Forelimb muscle (tissue), 1 donor: ENCODE data around the gene AVPI1. TPM values are rescaled to one million over a fixed set of nuclear protein-coding genes. Genes with fewer than 3 reads are reported as not detected.

ENCODE experiments used
- DNase-seq: peaks from one replicate; pipeline ENCODE4 v3.0.0-alpha.2; 2013; ENCODE audit warnings: low read depth
- polyA plus RNA-seq: library from polyadenylated mRNA; unstranded; fragments of 120-200 nt; gene quantifications from one replicate; pipeline ENCODE4 v1.2.1, GENCODE V29; 2013; ENCODE audit not compliant: insufficient read length

Gene AVPI1, protein sequence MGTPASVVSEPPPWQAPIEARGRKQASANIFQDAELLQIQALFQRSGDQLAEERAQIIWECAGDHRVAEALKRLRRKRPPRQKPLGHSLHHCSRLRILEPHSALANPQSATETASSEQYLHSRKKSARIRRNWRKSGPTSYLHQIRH
- 6.0 TPM for polyA plus RNA-seq

DNA sequence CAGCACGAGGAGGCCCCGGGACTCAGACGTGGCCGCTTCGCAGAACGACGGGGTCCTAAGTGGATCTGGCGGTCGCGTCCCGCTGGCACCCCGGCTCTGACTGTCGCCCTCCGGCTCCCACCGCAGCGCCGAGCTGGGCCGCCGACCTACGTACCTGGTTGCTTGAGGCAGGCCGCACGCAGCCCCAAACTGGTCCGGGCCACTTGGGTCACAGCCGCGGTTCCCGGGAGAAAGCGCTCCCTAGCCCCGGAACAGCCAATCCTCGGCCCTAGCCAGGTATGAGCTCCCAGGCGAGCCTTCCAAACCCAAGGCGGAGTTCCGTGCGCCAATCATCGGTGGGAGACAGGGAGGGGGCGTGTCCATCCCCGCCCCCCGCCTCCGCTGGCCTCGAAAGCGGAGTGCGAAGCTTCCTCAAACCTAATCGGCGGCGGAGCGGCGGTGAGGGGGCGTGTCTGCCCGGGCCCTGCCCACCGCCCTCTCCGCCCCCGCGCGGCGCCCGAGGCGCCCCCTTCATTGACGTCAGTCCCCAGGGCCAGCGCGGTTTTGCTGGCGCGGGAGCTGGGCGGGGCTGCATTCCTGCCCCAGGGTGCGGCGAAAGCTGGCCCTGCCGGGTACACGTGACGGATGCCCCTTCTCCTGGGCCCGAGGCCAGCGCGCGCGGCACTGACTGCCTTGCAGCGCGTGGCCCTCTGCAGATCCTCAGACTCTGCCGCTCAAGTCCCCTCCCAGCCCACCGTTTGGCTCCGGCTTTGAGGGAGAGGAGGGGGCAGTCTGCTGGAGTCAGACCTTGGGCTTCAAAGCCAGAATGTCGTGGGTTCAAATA is at the start of gene AVPI1:
TSS of gene AVPI1 (minus strand) at position 280 of the 823 bp plus-strand sequence. CDS start 7,336 bp downstream, outside the sequence.
- DNase-seq, result peak; percentile 68

DNA sequence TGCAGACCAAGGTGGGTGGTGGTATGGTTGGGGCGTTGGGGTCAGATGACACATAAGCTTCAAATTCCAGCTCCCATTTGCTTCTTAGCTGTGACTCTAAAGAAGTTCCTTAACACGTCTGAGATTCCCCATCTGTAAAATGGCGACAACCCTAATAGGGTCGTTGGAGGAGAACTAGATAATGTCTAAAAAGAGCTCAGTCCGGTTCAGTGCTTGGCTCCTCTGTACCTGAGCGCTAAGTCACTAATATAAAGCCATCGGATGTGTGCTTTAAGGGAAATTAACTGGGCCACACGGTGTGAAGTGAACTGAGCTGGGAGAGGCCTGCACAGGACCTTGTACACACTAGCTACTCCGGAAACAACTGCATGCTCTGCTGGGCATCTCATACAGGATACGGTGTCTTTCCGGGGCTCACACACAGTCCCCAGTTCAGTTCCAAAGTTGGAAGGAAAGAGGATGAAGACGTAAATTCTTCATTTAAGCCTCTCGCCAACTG is 49.4 kb upstream of the AVPI1 start:
- DNase-seq, result no peak

DNA sequence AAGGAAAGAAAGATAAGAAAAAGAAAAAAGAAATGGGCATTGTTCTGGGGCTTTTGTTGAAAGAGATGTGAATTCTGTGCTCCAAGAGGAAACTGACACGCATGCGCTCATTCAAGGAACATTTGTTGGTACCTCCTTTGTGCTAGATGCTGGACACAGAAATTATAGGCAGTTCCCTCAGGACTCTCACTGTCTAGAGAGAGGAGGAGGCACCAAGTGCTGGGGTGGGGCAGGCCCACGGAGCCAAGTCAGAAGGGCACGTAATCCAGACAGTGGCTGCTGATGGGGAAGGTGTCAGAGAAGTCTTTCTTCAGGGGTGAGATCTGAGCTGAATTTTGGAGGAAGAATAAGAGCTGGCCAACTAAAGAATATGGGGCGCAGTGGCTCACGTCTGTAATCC is 47.0 kb upstream of the AVPI1 start:
- DNase-seq, result no peak

DNA sequence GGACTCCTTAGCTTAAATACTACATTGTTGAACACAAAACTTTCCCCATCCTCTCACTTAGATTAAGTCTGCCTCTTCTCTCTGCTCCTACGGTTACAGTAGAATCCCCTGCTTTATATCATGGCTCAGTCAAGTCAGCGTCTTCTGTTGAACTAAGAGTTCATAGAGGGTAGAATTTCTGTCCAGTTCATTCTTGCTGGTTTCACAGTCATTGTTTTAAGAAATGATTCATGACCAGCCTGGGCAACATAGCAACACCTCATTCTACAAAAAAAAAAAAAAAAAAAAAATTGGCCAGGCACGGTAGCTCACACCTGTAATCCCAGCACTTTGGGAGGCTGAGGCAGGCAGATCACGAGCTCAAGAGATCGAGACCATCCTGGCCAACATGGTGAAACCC is 46.2 kb upstream of the AVPI1 start:
- no peak for DNase-seq

DNA sequence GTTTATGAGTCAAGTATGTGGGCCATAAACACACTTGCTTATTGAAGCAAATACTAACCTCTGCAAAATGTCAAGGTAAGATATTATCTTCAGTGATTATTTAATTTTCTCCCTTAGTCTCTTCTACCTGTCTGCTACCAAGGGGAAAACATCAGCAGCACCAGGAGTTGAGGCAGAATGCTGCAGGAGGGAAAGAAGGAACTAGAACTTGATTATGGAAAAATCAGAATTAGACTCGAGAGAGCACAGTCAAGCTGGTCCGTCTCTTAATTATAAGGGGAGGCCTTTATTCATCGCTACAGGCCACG is 45.0 kb upstream of the AVPI1 start:
- no peak for DNase-seq

DNA sequence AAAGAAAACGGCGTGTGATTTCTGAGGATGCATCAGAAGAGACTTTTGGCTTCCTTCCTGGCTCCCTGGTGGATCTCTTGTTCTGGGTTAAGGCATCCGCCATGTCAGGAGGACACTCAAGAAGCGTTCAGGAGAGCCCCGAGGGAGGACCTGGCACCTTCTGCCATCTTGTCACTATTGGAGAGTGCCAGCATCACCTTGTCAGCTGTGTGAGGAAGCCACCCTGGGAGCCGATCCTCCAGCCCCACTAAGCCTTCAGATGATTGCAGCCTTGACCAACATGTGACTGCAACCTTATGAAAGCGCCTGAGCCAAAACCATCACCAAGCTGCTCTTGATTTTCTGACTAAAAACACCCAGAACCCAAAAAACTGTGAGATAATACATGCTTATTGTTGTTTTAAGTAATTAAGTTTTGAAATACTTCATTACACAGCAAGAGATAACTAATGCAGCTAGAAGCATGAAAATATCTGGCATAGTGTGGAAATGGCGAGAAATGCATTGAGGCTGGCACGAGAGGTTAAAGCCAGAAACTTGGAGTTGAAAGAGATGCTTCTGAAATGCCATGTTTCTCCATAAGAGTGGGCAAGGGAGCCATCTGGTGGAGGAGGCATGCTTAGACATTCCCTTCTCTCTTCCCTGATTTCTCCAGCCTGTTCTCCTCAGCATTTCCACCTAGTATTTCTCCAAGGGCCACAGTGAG is 44.5 kb upstream of the AVPI1 start:
- no peak for DNase-seq

DNA sequence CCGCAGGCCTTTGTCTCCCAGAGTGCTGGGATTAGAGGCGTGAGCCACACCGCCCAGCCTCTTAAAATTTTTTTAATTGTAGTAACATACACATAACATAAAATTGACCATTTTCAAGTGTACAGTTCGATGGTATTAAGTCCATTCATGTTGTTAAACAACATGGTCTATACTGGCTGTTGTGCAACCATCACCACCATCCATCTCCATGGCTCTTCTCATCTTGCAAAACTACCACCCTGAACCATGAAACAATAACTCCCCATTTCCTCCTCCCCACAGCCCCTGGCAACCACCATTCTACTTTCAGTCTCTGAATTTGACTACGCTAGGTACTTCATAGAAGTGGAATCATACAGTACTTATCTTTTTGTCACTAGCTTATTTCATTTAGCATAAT is 42.0 kb upstream of the AVPI1 start:
- no peak for DNase-seq

DNA sequence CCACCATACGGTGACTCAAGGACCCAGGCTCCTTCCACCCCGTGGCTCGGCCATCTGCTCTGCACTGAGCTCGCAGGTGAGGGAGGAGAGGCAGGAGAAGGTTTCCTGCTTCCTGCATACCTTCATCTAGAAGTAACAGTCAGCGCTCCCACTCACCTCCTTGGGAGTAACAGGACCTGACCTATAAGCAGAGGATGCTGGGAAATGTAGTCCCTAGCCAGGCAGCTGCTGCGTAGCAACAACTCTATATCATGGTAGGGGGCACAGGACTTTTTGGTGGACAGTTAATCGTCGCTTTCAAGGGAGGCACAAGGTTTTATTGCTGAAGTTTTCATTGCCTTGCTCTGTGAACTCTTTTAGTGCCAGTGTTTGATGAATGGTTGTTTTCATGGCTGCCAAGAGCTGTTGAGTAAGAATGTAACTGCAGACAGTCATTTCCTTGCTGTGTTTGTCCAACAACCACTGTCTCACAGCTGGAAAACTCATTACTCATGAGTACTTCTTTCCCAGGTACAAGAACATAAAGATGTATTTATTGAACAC is 39.7 kb upstream of the AVPI1 start:
- no peak for DNase-seq

DNA sequence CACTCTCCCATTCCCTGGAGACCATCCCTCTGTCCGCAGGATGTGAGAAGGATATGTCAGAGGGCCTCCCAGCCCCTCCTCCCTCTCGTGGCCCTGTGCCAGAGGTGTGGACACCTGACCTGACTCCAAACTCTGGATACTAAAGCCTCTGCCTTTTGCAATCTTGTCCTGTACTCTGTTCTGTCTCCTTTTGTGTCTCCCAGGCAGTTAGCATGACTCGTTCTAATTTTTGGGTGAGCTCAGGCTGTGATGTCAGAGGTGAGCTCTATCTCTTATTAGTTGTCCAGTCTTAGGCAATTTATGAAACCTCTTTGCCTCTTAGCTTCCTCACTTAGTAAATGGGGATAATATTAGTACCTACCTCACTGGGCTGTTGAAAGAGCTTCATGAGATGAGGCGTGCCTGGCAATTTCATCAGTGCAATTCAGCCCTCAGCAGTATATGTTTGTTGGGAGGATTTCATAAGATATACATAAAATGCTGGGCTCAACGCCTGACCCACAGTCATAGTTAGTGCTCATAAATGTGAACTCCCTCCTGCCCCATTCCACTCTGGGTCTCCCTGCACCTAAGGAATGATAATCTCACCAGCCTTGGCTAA is 37.4 kb upstream of the AVPI1 start:
- no peak for DNase-seq

DNA sequence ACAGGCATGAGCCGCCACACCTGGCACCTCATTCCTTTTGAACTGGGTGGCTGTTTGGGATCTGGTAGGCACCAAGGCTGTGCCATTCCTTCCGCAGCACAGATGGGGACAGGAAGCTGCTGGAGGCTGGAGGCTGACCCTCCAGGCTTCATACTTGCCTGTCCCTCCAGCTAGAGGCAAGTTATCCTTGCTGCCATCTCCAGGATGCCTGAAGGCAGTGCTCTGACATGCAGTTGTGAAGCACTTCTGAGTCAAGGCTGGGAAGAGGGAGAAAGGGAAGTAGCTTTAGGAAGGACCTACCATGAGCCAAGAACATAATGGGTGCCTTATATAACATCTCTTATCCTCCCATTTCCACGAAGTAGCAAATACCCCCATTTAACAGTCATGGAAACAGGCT is 36.0 kb upstream of the AVPI1 start:
- no peak for DNase-seq

DNA sequence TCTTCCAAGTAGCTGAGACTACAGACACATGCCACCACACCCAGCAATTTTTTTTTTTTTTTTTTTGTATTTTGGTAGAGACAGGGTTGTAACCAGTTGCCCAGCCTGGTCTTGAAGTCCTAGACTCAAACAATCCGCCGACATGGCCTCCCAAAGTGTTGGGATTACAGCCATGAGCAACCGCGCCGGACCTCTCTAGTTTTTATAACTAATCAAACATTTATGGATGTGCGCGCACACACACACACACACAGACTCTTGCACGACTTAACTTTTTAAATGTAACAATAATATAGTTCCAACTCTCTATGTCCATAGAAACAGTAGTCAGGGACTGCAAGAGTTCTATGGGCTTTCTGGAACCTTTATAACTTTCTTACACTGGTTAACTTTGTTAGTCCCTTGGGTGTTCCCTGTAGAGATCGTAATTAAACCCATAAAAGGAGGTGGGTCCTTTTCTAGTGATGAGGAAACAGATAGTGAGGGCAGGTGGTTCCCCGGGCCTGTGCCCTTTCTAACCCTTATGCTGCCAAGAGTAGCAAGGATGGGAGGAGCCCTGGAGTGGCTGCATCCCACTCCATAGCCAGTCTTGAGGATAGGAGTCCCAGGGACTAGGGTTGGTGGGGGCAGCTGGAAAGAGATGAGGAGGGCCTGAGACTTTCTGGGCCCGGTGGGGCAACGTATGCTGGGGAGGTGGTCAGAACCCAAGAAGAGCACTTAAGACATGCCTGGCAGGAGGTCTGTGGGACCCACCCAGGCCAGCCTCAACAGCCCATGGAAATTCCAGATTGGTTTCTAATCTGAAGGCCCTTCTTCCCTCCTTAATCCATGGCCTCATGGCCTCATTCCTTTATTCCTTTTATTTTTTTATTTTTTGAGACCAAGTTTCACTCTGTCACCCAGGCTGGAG is 35.1 kb upstream of the AVPI1 start:
- DNase-seq, result no peak

DNA sequence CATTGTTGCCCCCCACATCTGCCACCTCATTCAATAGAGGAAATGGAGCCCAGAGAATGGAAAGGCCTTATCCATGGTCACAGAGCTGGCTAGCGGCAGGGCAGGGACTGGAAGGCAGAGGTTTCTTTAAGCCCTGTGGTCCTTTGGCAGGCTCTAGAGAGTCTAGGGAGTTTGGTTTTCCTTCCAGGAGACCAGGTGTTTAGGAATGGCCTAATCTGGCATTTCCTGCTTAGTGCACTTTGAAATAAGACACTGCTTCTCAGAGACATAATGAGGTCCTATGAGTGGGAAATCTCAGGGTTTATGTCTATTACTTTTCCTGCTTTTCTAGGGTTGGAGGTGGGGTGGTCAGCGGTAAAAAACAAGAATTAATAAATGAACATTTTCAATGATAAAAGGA is 32.6 kb upstream of the AVPI1 start:
- no peak for DNase-seq

DNA sequence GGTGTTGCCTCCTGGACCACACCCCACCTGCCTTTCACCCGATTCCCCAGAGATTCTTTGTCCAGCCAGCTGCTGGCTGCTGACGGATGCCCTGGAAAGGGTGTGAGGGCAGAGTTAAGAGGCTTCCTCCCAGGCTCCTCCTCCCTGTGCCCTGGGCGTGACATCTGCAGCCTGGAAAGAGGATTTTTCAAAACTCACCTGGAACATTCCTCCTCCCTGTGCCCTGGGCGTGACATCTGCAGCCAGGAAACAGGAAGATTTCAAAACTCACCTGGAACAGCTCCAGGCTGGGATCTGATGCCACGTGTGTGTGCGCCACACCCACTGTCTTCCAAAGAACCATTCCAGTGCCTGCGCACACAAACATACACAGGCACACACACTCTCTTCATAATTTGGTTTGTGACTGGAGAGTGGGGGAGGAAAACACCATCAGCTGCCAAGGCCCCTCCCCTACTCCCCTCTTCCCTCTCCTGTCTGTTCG is 31.7 kb upstream of the AVPI1 start:
- DNase-seq, result no peak

DNA sequence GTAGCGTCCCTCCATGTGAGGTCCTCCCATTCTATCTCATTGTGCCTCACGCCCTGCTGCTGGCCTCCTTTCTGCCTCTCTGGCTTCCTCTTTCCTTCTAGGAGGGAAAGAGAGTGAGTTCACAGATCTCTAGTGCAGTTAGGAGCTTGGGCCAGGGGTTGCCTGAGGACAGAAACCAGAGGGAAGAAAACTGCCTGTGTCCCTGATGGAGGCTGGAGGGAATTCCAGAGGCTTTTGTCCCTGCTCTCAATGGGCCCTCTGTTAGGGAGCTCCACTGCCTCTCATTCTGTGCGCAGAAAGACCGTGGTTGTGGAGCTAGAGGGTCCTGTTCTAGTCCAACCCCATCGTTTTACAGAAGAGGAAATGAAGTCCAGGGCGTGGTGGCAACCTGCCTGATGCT is 31.1 kb upstream of the AVPI1 start:
- DNase-seq, result no peak

DNA sequence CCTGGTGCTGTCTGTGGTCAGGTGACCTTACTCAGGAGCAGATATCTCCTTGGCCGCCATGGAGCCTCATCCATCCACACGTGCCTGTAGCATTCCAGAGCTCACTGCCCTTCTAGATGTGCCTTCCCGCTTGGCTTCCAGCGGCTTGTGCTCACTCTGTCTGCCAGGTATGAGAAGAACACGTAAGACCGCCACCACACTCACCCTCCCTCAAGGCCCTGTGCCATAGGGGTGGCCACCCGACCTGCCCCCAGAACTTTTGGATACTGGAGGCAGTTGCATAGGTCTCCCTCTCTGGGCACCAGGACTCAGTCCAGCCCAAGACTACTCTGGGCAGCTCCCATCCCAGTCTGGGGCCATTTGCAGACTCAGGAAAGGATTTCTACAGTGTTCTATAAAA is 30.6 kb upstream of the AVPI1 start:
- no peak for DNase-seq

DNA sequence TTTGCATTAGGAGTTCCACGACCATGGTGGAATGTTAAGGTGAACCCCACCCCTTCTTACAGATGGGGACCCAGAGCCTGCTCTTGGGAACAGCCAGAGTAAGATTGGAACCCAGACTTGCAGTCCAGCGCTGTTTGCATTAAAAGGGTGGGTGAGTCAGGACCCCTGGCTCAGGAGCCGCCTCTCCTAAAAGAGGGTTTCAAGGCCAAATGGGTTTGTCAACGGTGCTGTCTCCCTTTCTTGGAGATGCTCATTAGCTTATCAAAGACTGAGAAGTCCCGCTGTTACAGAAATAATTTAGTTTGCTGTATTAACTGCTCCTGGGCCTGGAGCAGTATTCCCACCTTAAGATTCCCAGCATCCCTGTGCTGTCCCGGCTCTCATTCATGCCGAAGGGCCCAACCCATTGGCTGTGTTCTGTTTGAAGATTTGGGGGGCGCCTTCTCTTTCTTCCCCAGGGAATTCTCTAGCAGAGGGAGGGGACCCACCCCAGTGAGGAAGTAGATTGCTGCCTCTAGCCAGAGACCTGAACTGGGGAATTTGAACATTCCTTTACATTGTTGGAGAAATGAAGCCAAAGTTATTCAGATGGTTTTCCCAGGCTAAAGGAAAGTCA is 28.3 kb upstream of the AVPI1 start:
- no peak for DNase-seq

DNA sequence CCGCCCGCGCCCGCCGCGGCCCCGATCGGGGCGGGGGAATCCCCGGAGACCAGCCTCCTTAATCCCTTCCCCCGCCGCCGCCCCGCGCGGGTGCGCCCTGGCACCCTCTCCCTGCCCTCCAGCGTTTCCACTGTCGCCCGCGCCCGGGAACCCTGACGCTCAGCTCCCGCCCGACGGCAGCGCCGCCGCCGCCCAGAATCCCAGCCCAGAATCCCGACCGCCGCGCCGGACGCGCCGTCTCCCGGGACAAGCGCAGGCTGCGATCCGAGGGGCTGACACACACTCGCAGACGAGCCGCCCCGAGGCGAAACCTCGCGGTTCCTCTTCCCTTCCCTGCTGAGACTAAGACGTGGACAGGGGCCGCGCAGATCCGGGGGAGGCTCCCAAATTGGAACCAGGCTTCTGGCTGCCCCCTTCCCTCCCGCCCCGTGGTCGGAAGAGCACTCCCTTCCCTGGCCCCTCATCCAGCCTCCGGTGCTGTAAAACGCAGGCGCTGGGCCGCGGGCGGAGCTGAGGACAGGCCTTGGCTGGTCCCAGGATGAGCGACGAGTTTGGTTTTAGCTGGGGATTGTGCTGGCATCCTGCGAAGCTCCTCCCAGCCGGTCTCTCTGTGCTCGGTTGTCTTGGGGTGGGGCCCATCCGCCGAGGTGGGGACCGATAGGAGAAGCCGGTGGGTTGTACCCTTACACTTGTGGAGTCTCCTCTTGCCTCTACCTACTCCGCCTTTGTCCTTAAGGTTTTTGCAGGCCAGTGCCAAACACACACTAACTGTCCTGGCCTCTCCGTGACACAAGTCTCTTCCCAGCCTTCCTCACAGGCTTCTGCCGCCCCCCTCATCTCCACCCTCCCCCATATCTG is 27.6 kb upstream of the AVPI1 start:
- DNase-seq, result peak; percentile 58

DNA sequence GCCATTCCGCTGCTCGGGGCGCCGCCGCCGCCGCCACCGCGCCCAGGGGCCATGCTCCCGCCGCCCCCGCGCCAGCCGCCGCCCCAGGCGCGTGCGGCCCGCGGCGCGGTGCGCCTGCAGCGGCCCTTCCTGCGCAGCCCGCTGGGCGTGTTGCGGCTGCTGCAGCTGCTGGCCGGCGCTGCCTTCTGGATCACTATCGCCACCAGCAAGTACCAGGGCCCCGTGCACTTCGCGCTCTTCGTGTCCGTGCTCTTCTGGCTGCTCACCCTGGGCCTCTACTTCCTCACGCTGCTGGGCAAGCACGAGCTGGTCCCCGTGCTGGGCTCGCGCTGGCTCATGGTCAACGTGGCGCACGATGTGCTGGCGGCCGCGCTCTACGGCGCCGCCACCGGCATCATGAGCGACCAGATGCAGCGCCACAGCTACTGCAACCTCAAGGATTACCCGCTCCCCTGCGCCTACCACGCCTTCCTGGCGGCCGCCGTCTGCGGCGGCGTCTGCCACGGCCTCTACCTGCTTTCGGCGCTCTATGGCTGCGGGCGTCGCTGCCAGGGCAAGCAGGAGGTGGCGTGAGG is 26.9 kb upstream of the AVPI1 start:
- DNase-seq, result no peak

DNA sequence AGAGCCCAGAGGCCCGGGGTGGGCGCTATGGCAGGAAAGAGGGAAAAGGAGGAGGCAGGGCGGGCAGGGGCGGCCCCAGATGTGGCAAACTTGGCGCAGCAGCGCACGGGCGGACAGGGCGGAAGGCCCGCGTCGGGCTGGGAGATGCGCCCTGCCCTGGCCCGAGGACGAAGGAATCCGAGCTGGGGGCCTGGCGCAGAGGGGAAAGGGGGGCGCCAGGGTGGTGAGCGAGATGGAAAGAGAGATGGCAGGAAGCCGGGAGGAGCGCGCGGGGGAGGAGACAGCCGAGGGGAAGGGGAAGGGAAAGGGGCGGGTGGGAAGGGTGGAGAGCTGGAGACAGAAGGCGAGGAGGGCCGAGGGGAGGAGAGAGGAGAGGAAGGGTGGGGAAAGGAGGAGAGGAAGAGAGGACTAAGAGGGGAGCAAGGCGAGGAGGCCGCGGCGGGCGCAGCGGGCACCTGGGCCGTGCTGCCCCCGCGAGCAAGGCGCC is 26.3 kb upstream of the AVPI1 start, which contains the start of gene MARVELD1:
TSS of gene MARVELD1 (plus strand) at position 392 of the 487 bp plus-strand sequence. CDS start 147 bp downstream, outside the sequence.
- peak; percentile 60 for DNase-seq
